ENCODE results near the gene TMEM9. TPM values are rescaled to one million over a fixed set of nuclear protein-coding genes. Genes with fewer than 3 reads are reported as not detected.

The TMEM9 gene
- total RNA-seq, 4 donors from 2014 or later: 51.7 to 61.5 (median 56.7) TPM

- no peaks in the 10 kb centered on the region for H3K9me3 ChIP-seq
- WGBS, 2 donors (ENCODE audit: low coverage in 1 of 2): 32 to 45% methylated on average over 9 to 14 of the region's 14 CpGs
- no peak overlapping the region for H3K27ac ChIP-seq
- ATAC-seq: no peak
- H3K36me3 ChIP-seq: no peaks in the 10 kb centered on the region
- peak in 3 of 4 experiments; percentile 26 to 48 (median 30) for TF ChIP-seq CTCF (IDR thresholded peaks at IDR 0.05)
- TF ChIP-seq POLR2AphosphoS5 (IDR thresholded peaks at IDR 0.05): no peak
- no peak overlapping the region for H3K4me3 ChIP-seq
- H3K4me1 ChIP-seq: peaks cover 0 to 25% (median 0%) of the 10 kb centered on the region in 3 donors
- peaks cover 47% of the 10 kb centered on the region for H3K27me3 ChIP-seq
Measured at GRCh38 chr1:201119206-201120197, 34.8 kb downstream of the TMEM9 start.

DNA sequence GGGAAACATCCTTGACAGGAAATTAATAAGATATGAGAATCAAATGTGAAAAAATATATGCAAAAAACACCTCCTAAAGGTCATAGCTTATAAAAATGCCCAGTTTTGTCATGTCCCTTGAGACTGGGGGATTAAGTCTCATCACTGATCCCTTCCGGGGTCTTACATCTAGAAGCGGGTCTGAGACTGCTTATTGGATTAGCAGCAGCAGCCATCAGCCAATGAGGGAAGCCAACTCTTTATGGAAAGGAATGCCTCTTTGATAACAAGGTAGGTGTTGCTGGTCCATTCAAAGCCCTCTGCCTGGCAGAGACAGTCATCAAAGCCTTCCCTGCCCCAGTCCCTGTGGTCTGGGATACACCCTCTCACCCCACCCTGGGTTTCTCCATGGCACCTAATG is 38.2 kb downstream of the TMEM9 start:
- H3K4me3 ChIP-seq: no peak overlapping the region
- H3K9me3 ChIP-seq: no peaks in the 10 kb centered on the region
- ATAC-seq: no peak
- no peaks in the 10 kb centered on the region for H3K36me3 ChIP-seq
- H3K27me3 ChIP-seq: peaks cover 19% of the 10 kb centered on the region
- no peak for TF ChIP-seq POLR2AphosphoS5 (IDR thresholded peaks at IDR 0.05)
- no peak for TF ChIP-seq CTCF (IDR thresholded peaks at IDR 0.05)
- TF ChIP-seq POLR2A (IDR thresholded peaks at IDR 0.05): no peak
- no peak for TF ChIP-seq EP300 (IDR thresholded peaks at IDR 0.05)
- peaks cover 0 to 32% (median 0%) of the 10 kb centered on the region in 3 donors for H3K4me1 ChIP-seq
- H3K27ac ChIP-seq: no peak overlapping the region
- 89 to 94% methylated on average over 2 of the region's 2 CpGs for WGBS, 2 donors (ENCODE audit: low coverage in 1 of 2)

GRCh38 chr1:201115390-201115937 is 38.8 kb downstream of the TMEM9 start:
- TF ChIP-seq POLR2AphosphoS5 (IDR thresholded peaks at IDR 0.05) (no peak), EP300 (IDR thresholded peaks at IDR 0.05) (no peak), POLR2A (IDR thresholded peaks at IDR 0.05) (no peak), CTCF (IDR thresholded peaks at IDR 0.05) (no peak)
- H3K27ac ChIP-seq: no peak overlapping the region
- H3K27me3 ChIP-seq: peaks cover 12% of the 10 kb centered on the region
- H3K4me3 ChIP-seq: peak overlapping the region in 1 of 2 donors; percentile 64
- no peaks in the 10 kb centered on the region for H3K36me3 ChIP-seq
- 100% methylated on average over 2 to 4 of the region's 25 CpGs for WGBS, 2 donors (ENCODE audit: low coverage in 1 of 2)
- ATAC-seq: no peak
- no peaks in the 10 kb centered on the region for H3K9me3 ChIP-seq
- peaks cover 0 to 32% (median 0%) of the 10 kb centered on the region in 3 donors for H3K4me1 ChIP-seq

GRCh38 chr1:201114245-201115131 is 39.8 kb downstream of the TMEM9 start:
- peak; percentile 93 for ATAC-seq
- H3K4me1 ChIP-seq: peaks cover 0 to 23% (median 0%) of the 10 kb centered on the region in 3 donors
- no peaks in the 10 kb centered on the region for H3K9me3 ChIP-seq
- no peaks in the 10 kb centered on the region for H3K36me3 ChIP-seq
- WGBS, 2 donors (ENCODE audit: low coverage in 1 of 2): no CpG with 5 or more reads among the region's 88 CpGs
- peak overlapping the region in 3 of 4 donors; percentile 44 to 76 (median 74) for H3K27ac ChIP-seq
- peak overlapping the region; percentile 29 to 64 for H3K4me3 ChIP-seq
- no peak for TF ChIP-seq EP300 (IDR thresholded peaks at IDR 0.05)
- TF ChIP-seq POLR2A (IDR thresholded peaks at IDR 0.05): peak in 1 of 2 donors; percentile 37
- TF ChIP-seq POLR2AphosphoS5 (IDR thresholded peaks at IDR 0.05): peak; percentile 68
- TF ChIP-seq CTCF (IDR thresholded peaks at IDR 0.05): peak in 3 of 4 experiments; percentile 82 to 93 (median 88)
- H3K27me3 ChIP-seq: peaks cover 5% of the 10 kb centered on the region
